Body of pancreas (tissue), 4 donors: ENCODE results near the gene ISCA2.

Experiments
- CTCF ChIP-seq, 7 experiments: fragments of 450-650 bp in 4 of 7; fragments of 200-600 bp in 3 of 7; sonication (generic) in 3 of 7; IDR thresholded peaks; one replicate each; pipeline ENCODE4 v1.5.1; 2016 to 2019; ENCODE audit warnings: antibody characterized with exemption in 7 of 7
- POLR2A ChIP-seq, 3 donors: fragments of 450-650 bp; IDR thresholded peaks; one replicate each; pipeline ENCODE4 v1.6.1; 2016; ENCODE audit warnings: antibody characterized with exemption in 3 of 3, mild to moderate bottlenecking in 2 of 3

DNA sequence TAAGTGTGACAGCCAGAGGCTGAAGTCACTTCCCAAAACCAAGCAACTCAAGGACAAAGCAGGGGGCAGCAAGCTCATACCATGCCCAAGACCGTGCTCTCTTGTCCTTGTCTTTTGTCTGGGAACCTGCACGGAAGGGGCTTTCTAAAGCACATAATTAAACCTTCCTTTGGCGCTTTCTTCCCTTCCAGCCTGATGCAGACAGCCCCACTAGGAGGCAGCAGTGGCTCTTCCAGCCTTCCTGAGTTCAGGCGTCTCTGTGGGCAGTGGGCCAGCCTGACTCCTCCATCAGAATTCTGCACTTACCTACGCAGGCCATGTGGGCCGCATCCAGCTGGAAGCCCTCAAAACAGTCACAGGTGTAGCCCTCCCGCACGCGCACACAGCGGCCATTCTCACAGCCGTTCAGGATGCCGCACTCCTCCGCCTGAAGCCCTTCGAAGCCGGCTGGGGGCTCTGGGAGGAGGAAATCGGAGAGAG, 7.6 kb downstream of the ISCA2 start:
- peak in 6 of 7 experiments; percentile 28 to 67 (median 54) for TF ChIP-seq CTCF (IDR thresholded peaks at IDR 0.05)
- TF ChIP-seq POLR2A (IDR thresholded peaks at IDR 0.05): no peak
